Measurements from ENCODE around the gene RAN. TPM values are rescaled to one million over a fixed set of nuclear protein-coding genes. Genes with fewer than 3 reads are reported as not detected.
A peak's percentile ranks its signal among the peaks of the same experiment; 100 is the strongest.

The RAN gene
- total and polyA plus RNA-seq, 9 of the 15 experiments (the other 6 are each of a cell fraction or from before 2014, with no cell fraction given) = 1,687 to 3,820 (median 2,300) TPM

- TF ChIP-seq TSHZ1 (CRISPR knock-in tag; IDR thresholded peaks at IDR 0.05) (no peak), TOE1 (IDR thresholded peaks at IDR 0.05; ENCODE audit: borderline replicate concordance) (0 out of 2 replicates have a peak, but pooled peaks have one; percentile 21), TOE1 (CRISPR knock-in tag; IDR thresholded peaks at IDR 0.05; ENCODE audit: borderline replicate concordance, low read depth) (no peak), SMARCC2 (IDR thresholded peaks at IDR 0.05; ENCODE audit: low read depth) (no peak), TRIM24 (IDR thresholded peaks at IDR 0.05) (no peak), SLC30A9 (CRISPR knock-in tag; IDR thresholded peaks at IDR 0.05) (no peak), E2F6 (IDR thresholded peaks at IDR 0.05; ENCODE audit: borderline replicate concordance in 1 of 2, extremely low read depth in 1 of 2, insufficient read depth in 1 of 2, insufficient read length in 1 of 2, low read depth in 1 of 2, low read length in 1 of 2, poor library complexity in 1 of 2, severe bottlenecking in 1 of 2) (peak; percentile 24 to 49), UBTF (IDR thresholded peaks at IDR 0.05; ENCODE audit: borderline replicate concordance in 1 of 2, low read depth in 2 of 2, low read length in 2 of 2) (no peak), MYC (IDR thresholded peaks at IDR 0.05; ENCODE audit: low read depth, low read length) (peak; percentile 66; the same call in 1 of the 2 replicates), MYC (CRISPR knock-in tag; IDR thresholded peaks at IDR 0.05; ENCODE audit: borderline replicate concordance, low read depth) (no peak), ZBTB33 (CRISPR knock-in tag; IDR thresholded peaks at IDR 0.05) (0 out of 2 replicates have a peak, but pooled peaks have one; percentile 84), HNRNPLL (IDR thresholded peaks at IDR 0.05; ENCODE audit: low read depth, low read length, poor library complexity, severe bottlenecking) (peak; percentile 18), SRSF7 (optimal IDR thresholded peaks at IDR 0.05; ENCODE audit: low read depth, low read length) (no peak), POLR2G (IDR thresholded peaks at IDR 0.05; ENCODE audit: low read depth, low read length) (peak; percentile 28; the same call in 1 of the 2 replicates)
Observed at GRCh38 chr12:130878193-130879185, 6.6 kb downstream of the RAN start (continued).

Data from K562 (cell line).